Esophagus squamous epithelium (tissue), 4 donors: Measurements from ENCODE around the gene PDE6B.

Experiments
- CTCF ChIP-seq, 6 experiments: fragments of 450-650 bp in 4 of 6; fragments of 200-600 bp in 2 of 6; sonication (generic) in 2 of 6; IDR thresholded peaks; one replicate each; pipeline ENCODE4 v1.5.1; 2016 to 2019; ENCODE audit warnings: antibody characterized with exemption in 6 of 6, mild to moderate bottlenecking in 4 of 6, moderate library complexity in 4 of 6
- POLR2A ChIP-seq, 4 donors: fragments of 450-650 bp; IDR thresholded peaks; one replicate each; pipeline ENCODE4 v1.6.1; 2017; ENCODE audit warnings: antibody characterized with exemption in 4 of 4, mild to moderate bottlenecking in 4 of 4, moderate library complexity in 3 of 4

GRCh38 chr4:583820-584219 is 41.6 kb upstream of the PDE6B start:
- TF ChIP-seq CTCF (IDR thresholded peaks at IDR 0.05), result no peak
- TF ChIP-seq POLR2A (IDR thresholded peaks at IDR 0.05), result no peak
